Lower leg skin (tissue), 3 donors: ENCODE data around the gene TTC21B.

Experiments used
- CTCF ChIP-seq, 3 donors: fragments of 450-650 bp; IDR thresholded peaks; one replicate each; pipeline ENCODE4 v1.5.1; 2016; ENCODE audit warnings: antibody characterized with exemption in 3 of 3, mild to moderate bottlenecking in 3 of 3, moderate library complexity in 2 of 3
- POLR2A ChIP-seq, 2 donors: fragments of 450-650 bp; IDR thresholded peaks; one replicate each; pipeline ENCODE4 v1.6.1; 2016 to 2017; ENCODE audit warnings: antibody characterized with exemption in 2 of 2, mild to moderate bottlenecking in 1 of 2, moderate library complexity in 1 of 2

DNA sequence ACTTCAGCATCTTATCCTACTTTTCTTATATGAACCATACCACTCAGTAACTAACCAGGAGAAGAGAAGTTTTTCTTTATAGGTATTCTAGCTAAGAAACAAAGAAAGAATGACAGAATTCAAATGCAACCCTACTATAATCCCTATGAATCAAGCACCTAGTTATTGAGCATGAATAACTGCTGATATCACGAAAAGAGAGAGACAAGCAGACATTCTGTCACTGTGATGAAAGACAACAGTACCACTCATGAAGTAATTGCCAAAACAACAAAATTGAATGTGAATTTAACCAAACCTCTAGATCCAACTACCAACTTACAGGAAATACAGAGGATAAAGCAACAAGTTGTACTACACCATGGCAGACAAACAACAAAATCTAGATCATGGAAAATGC lies 15.3 kb downstream of the TTC21B start:
- TF ChIP-seq CTCF (IDR thresholded peaks at IDR 0.05) (no peak), POLR2A (IDR thresholded peaks at IDR 0.05) (no peak)
